GM19455 (cell line): Measurements from ENCODE around the gene IRAK3.

ENCODE experiments used
- ATAC-seq: cut with Tn5 transposase; IDR thresholded peaks from one replicate; pipeline ENCODE4 v1.9.1; 2021; ENCODE audit not compliant: unreplicated experiment

IRAK3 gene

GRCh38 chr12:66252771-66253170, 63.8 kb downstream of the IRAK3 start:
- no peak for ATAC-seq

GRCh38 chr12:66255737-66256136, 66.7 kb downstream of the IRAK3 start:
- no peak for ATAC-seq

GRCh38 chr12:66258011-66258410, 69.0 kb downstream of the IRAK3 start:
- no peak for ATAC-seq

GRCh38 chr12:66262737-66263136, 73.7 kb downstream of the IRAK3 start:
- no peak for ATAC-seq

GRCh38 chr12:66268562-66268961, 79.5 kb downstream of the IRAK3 start:
- ATAC-seq = no peak

- no peak for ATAC-seq
These were observed 80.1 kb downstream of the IRAK3 start for GRCh38 chr12:66269142-66269541.

- no peak for ATAC-seq
These were observed 80.9 kb downstream of the IRAK3 start for GRCh38 chr12:66269757-66270383.

GRCh38 chr12:66270613-66271012, 81.6 kb downstream of the IRAK3 start:
- no peak for ATAC-seq

GRCh38 chr12:66272650-66273049, 83.6 kb downstream of the IRAK3 start:
- no peak for ATAC-seq

GRCh38 chr12:66273147-66273546, 84.1 kb downstream of the IRAK3 start:
- ATAC-seq = no peak

GRCh38 chr12:66275040-66275439, 86.0 kb downstream of the IRAK3 start:
- no peak for ATAC-seq

GRCh38 chr12:66279123-66279712, 90.2 kb downstream of the IRAK3 start:
- ATAC-seq = no peak

- ATAC-seq = no peak
These were observed 91.5 kb downstream of the IRAK3 start for GRCh38 chr12:66280561-66280960.

GRCh38 chr12:66282244-66282643, 93.2 kb downstream of the IRAK3 start:
- no peak for ATAC-seq

GRCh38 chr12:66287275-66287674, 98.3 kb downstream of the IRAK3 start:
- no peak for ATAC-seq

- ATAC-seq = no peak
These were observed 99.1 kb downstream of the IRAK3 start for GRCh38 chr12:66288121-66288520.

- no peak for ATAC-seq
These were observed 100.5 kb downstream of the IRAK3 start for GRCh38 chr12:66289485-66289884.

- ATAC-seq = no peak
These were observed 101.7 kb downstream of the IRAK3 start for GRCh38 chr12:66290716-66291200.

- ATAC-seq = no peak
These were observed 107.2 kb downstream of the IRAK3 start for GRCh38 chr12:66296176-66296683.

GRCh38 chr12:66297080-66297479, 108.1 kb downstream of the IRAK3 start:
- ATAC-seq = no peak

- no peak for ATAC-seq
These were observed 108.9 kb downstream of the IRAK3 start for GRCh38 chr12:66297923-66298322.

- ATAC-seq = peak; percentile 93
These were observed 113.2 kb downstream of the IRAK3 start, which contains the start of gene HELB for GRCh38 chr12:66301944-66302826. Gene HELB, plus strand, starts transcription at chr12:66302493. Its CDS starts 111 bp downstream, at chr12:66302604.
